Stimulated activated CD4-positive, alpha-beta T cell treated with anti-CD3 and anti-CD28 coated beads, Interleukin-2, amount 100 ng/mL, for 48 hours (primary cell): ENCODE measurements around the gene AARS2.

Experiments used
- DNase-seq, 2 donors: peaks; one replicate each; pipeline ENCODE4 v3.0.0-alpha.2; 2020

AARS2 gene

DNA sequence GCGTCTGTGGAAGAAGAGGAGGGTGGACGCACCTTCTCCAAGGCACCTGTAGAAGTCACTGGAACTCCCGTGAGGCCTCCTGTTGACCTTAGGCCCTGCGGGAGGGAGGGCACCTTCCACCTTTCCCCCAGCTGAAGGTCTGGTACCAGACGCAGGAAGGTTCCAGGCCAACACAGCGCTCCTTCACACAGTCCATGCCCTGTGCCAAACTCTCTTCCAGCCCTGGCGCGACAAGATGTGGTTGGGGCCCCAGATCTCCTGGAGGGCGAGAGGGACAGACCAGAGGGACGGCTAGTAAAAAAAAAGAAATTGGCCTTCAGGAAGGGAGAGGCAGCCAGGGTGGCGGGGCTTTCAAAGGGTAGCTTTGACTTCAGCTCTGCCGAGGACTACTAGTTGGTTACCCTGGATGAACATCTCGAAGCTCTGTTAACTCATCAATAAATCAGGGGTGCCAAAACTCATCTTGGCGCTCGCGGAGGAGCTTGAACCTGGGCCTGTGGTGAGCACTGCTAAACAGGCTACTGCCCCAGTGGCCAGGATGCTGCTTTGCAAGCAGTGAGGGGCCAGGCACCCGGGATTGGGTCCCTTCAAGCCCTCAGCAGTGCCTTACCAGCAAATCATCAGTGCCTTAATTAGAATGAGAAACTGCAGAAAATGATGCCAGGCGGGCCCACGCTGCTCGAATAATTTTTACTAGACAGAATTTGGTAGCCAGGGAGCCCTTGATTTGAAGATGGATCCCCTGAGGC is 14.9 kb downstream of the AARS2 start:
- DNase-seq = no peak

DNA sequence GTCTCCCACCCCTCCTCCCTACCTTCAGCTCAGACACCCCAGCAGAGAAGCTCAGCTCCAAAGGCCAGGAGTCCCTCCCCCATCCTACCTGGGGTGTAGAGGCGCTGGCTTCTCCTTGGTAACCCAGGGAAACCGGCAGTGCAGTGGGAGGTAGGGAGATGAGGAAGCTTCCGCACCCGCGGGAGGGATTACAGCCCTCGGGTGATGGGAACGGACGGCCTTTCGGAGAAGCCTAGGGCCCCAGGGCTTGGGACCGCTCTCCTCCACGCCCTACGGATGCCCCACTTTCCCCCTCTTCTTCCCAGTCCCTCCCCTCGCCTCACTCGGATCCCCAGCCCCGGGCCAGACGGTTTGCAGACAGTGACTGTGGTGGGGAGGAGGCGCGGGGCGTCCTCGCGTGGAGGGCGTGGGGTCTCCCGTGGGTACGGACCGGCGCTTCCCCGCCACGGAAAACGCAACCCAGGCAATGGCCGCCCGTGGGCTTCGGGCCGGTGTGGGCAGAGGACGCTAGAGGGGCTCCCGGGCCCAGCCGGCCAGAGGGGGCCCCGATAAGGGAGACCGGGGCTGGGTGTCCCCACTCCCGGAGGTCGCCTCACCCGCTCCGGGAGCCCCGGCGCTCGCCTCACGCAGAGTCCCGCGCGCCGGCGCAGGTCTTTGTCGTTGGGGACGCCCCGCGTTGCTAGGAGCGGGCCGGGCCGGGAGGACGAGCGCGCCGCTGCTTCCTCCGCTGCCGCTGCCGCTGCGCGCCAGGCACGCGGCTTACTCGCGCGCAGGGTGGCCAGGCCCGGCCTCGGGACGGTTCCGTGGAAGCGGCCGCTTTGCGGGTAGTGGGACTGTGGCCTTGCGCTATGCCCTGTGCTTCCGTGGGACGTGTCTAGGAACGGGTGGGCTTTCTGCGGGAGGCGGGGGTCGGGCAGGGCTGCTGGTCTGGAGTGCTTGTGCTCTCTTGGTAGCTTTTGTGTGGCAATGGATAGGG is 15.8 kb downstream of the AARS2 start:
- DNase-seq = peak; percentile 50

DNA sequence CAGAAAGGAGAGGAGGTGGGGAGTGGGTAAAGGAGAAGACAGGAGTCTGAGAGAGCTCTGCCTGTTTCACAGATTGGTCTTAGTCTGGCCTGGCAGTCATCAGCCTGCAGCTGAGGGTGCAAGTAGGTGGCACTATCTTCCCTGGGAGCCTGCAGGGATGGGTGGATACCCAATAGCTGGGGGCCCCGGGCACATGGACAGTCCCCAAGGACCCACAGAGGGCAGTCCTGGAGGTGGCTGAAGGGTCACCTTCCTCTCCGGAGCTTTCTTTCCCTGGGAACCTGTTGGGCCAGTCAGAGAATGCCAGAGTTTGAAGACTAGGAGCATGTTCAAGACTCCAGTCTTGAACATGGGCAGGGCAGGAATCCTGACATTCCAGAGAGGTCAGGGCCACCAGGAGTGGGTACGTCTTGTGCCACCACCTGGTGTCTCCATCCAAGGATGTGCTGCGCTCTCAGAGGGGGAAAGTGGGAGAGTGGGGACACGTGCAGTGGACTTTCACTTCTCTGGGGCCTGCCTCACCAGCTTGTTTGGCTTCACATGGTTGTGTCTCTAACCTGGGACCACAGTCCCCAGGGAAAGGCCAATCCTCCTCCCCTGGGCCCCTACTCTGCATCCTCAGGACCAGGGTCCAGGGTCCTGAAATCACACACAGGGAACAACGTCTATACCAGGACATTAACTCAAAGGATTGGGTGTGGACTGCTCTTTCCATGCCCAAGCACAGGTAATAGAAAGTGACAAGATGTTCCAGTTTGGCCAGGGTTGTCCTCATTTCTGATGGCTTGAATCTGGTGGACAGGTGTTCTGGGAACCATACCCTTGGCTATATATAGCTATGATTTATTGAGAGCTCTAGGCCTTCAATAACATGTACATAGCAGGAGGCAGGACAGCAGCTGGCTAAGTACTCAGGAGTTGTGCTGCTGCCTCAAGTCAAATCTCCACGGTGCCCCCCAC is 18.0 kb downstream of the AARS2 start:
- DNase-seq = no peak

DNA sequence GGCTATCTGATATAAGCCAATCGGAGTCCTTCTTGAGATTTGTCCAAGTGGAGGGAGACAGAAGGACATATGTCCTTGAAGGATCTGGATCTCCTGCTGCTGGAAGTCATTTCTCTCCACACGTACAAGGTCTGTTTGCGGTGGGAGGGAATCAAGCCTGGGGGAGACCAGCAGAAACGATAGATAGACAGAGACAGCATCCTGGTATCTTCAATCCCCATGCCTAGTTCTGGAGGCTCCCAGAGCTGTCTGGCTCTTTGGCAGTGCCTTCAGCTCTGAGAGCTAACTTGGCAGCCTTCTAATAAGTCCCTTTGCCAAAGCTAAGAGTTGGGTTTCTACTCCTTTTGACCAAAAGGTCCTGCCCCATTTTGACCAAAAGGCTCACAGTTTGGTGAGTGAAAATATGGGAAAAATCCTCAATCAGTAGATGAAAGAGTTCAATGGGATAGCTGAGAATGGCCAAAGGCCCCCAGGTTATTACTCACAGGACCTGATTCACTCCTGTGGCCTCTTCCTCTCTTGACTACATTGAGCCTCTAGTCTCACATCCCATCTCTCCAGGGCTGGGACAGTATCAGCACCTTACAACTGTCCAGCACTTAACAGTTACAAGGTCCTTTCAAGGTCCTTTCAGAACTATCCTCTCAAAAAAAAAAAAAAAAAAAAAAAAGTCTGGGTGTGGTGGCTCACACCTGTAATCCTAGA is 20.3 kb downstream of the AARS2 start:
- no peak for DNase-seq

DNA sequence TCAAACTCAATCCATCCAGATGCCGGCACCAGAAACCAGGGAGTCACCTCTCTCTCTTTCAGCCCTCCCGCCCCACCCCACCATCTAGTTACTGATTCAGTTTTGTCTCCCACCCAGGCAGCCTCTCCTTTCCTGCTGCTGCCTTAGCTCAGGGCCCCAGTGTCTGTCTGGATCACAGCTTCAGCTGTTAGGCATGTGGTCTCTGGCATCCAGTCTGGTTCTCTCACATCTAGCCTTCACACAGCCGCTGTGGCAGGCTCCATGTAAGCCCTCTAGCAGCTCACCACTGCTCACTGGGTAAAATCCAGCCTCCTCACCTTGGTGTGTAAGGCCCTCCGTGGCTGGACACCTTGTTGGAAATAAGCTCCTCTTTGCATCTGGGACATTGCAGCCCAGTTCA is 21.3 kb downstream of the AARS2 start:
- no peak for DNase-seq

DNA sequence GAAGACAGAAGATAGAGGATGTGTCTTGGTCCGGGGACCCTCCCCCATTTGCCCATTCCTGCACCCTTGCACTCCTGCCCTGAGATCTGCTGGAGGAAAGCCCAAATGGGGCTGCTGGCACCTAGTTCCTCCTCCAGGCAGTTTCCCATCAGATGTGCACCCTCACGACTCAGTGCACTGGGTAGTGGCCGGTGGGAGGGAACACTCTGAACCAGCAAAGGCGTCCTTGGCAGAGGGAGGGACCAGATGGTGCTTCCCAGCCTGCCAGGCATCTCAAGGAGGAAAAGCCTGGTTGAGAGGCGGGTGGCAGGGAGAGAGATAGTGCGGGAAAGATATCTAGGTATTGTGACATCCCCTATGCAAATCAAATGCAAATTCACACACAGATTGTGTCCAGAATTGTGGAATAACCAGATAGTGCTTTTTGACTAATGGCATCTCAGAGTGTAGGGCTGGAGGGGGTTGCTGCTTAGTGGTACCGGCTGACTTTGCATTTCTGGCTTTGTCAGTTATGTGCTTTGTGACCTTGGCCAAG is 23.4 kb downstream of the AARS2 start:
- DNase-seq = no peak

DNA sequence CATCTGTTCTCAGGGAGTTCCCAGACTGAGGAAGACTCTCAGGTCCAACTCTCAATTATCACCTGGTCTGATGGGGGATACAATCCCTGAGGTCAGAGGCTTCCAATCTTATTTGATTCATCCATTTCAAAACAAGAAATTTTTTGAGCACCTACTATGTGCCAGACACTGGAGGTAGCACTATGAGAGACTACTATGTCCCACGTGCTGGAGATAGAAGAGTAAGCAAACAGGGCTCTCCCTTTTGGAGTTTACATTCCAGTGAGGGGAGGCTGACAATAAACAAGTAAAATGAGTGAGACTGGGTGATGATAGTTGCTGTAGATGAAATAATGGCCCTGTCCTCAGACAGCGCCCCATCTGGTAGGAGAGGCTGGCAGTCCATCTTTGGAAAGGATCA is 26.4 kb downstream of the AARS2 start:
- no peak for DNase-seq

DNA sequence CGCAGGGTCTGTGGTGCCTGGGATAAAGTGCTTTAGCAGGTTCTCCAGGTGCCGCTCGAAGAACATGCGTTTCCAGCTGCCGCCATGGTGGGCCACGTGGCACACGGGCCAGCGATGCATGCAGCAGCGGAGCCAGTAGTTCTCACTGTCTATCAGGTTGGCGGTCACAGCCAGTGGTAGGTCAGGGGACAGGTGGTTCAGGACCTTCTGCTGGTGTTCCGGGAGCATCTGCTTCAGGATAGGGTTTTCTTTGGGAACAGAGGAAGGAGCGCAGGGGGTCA is 26.9 kb downstream of the AARS2 start:
- no peak for DNase-seq

DNA sequence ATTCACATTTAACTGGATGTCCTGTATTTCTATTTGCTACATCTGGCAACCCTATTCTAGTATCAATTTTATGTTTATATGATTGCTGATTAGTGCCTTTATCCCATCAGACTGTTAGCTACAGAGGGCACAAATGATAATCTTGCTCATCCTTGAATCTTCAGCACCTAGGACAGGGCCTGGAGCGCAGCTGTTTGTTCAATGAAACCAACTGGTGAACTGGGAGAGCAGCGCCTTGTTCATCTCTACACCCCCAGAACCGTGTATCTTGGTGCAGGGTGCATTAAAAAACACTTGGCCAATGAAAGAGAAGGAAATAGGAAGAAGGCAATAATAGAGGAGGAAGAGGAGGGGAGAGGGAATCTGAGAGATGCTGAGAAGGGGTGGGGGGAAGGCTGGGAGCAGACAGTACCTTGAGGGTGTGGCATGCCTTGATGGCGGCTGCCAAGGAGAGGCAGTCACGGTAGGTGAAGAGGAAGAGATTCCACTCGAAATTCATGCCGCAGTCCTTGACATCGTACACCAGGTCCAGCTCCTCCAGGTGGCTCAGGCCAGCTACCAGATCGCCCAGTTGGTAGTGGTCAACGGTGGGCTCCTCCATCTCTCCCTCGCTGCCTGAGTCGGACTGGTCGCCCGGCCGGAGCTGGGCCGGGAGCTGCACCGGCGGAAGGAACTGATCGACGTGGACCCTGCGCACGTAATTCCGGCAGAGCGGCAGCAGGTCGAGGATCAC is 27.4 kb downstream of the AARS2 start:
- no peak for DNase-seq

DNA sequence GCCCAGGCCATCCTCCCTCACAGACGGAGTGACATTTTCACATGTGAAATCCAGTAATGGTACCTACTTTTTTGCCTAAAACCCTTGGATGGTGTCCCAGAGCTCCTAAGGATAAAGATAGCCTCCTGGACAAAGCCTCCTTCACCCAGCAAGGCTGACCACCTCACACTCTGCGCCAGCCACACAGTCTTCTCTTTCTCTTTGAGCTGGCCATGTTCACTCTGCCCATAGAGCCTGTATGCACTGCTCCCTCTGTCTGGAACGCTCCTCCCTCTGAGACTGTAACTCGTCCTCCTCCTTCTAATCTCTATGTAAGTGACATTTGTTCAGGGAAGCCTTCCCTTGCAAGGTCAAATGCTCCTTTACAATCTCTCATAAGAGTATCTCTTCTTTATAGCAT is 28.3 kb downstream of the AARS2 start:
- DNase-seq = no peak

DNA sequence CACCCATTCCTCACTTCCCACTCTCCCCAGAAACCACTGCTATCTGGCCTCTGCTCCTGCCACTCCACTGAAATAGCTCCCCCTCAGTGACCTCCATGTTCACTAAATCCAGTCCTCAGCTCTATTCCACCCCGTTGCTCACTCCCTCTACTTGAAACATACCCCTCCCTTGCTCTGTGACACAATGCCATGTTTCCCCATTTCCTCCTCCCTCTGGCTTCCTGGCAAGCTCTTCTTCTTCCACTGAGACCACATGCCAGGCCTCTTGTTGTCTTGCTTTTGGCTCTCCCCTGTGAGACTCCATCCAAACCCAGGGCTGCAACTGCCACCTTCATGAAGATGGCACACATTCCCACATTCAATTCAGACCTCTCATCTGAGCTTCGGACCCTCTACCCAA is 29.0 kb downstream of the AARS2 start:
- no peak for DNase-seq

DNA sequence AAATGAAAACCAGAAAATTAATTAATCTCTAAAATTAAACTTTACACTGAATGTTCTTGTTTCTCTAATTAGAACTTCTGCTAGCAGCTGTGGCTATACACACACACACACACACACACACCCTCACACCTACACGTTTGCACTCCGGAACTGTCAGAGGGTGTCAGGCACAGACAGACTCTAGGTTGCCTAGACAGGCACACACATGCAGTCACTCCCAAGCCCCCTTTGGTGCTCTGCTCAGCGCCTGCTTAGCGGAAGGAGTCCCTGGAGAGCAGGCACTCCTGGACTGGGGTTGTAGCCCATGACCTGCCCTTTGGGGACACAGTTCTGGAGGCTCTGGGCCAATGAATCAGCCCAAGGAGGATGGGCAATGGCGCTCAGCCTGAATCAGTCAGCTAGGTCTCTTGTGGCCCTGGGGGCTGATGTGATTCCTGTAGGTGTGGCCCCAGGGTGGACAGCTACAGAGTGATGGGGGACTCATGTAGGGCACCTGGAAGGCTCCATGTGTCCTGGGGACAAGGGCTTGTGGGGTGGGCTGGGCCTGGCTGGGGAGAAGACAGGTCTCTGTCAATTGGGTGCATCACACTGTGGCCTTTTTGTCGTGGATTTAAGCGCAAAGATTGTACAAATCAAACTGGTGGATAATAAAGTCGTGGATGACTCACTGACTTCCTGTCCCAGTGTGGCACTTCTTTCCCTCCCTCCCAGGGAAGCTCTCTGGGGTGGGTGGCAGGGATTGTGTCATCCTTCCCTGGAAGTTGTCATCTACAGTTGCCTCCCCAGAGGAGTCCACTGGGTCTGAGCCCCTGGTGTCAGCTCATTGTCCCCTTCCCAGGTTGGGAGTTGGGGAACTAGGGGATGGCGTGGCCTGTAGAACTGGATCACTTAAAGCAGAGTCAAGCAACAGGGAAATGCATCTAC is 34.1 kb downstream of the AARS2 start:
- DNase-seq = no peak

DNA sequence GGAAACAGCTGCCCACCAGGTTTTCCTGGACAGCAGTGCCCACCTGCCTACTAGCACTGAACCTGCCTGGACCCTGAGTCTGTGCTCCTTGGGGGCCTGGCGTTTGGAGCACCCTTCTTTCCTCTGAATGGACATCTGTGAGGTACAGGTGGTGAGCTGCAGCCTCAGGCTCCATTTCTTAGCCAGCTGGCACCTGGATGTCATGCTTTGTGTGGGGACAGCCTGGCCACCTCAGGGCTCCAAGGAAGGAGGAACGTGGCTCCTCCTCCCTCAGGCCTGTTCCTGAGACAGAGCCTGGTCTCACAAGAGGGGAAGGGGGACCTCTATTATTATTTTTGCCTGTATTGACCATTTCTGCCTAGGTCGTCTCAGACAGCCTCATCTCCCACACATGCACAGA is 34.8 kb downstream of the AARS2 start:
- DNase-seq = no peak

DNA sequence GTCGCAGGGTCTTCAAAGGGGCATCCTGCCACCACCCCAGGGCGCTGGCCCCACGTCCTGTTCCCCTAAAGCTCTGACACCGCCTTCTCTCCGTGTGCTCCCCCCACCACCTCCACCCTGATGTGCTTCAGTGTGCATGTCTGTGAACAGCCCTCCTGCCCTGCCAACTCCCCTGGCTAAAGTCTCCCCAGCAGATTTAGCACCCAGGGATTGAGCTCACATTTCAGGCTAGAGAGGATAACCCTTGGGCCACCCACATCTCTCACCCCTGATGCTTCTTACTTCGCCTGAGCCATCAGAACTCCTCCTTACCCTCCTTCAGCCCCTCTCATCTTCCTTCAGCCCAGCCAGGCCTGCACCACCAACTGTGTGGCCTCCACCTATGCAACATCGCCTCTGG is 35.4 kb downstream of the AARS2 start:
- DNase-seq = no peak

DNA sequence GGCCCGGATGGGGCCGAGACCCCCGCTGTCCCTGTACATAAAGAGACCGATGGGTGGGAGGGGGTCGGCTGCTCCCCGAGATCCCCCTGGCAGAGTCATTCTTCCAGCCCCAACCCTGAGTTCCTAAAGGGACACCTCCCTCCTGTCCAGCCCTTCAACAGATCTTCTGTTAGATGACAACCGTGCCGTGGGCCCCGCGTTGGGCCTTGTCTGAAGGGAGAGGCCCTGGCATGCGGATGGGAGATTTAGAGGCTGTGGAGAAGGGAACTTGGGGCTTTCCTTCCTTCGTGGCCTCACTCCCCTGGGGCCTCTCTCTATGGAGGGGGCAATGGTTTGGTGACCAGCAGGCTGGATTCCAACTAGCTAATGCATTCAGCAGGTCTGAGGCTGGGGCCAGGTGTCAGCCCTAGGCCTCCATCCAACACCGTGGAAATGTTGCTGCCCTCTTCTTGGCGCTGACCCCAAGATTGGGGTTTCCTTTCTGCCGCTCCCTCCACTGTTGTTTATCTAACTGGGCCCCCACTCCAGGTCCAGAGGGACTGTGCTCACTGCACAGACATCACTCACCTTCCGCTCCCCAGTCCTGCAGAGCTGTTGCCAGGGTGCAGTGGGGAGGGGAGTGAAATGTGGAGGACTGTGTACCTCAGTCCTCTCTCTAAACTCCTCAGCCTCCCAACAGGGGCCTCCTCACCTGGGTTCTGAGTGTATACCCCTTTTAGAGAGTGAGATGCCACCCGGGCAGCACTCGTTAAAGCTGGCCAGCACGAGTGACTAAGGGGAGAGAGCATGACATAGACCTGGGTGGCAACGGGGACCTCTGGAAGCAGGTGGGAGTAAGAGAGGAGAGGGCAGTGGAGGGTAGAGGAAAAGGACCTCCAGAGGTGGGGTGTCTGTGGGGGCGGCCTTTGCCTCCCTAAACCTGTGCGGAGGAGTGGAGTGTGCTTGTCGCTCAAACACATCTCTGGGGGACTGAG is 36.2 kb downstream of the AARS2 start:
- DNase-seq = no peak

DNA sequence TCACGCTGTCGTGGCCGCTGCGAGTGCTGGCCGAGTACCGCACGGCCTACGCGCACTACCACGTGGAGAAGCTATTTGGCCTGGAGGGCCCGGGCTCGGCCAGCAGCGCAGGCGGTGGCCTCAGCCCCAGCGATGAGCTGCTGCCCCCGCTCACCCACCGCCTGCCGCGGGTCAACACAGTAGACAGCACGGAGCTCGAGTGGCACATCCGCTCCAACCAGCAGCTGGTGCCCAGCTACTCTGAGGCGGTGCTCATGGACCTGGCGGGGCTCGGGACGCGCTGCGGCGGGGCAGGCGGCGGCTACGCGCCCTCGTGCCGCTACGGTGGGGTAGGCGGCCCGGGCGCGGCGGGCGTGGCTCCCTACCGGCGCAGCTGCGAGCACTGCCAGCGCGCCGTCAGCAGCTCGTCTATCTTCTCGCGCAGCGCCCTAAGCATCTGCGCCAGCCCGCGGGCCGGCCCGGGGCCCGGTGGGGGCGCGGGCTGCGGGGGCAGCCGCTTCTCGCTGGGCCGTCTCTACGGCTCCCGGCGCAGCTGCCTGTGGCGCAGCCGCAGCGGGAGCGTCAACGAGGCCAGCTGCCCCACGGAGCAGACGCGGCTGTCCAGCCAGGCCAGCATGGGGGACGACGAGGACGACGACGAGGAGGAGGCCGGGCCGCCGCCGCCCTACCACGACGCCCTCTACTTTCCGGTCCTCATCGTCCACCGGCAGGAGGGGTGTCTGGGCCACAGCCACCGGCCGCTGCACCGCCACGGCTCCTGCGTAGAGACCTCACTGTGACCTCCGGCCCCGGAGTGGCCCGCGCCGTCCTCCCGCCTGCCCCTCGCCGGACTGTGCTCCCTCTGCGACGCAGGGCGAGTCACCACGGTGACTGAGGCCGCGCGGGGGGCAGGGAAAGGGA is 37.1 kb downstream of the AARS2 start:
- no peak for DNase-seq

DNA sequence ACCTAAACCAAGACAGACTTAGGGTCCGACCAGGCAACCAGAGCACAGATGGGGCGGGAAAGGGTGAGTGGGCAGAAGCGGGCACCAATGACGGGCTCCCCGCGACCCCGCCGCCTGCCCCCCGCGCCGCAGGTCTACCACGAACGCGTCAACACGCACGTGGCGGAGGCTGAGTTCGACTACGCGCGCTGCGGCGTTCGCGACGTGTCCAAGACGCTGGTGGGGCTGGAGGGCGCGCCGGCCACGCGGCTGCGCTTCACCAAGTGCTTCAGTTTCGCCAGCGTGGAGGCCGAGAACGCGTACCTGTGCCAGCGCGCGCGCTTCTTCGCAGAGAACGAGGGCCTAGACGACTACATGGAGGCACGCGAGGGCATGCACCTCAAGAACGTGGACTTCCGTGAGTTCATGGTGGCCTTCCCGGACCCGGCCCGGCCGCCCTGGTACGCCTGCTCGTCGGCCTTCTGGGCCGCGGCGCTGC is 37.8 kb downstream of the AARS2 start:
- no peak for DNase-seq

DNA sequence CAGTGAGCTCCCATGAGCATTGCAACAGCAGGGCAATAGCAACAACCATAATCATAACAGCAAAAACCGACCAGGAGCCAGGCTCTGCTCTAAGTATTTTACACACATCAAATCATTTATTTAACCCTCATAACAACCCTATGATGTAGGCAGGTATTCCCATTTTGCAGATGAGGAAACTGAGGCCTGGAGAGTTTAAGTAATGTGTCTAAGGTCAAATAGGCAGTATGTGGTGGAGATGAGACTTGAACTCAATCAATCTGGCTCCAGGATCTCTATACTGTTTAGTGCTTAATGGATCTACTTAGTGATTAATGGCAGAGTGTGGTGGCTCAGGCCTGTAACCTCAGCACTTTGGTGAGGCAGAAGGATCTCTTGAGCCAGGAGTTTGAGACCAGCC is 39.5 kb downstream of the AARS2 start:
- DNase-seq = no peak
